H1 (cell line): ENCODE measurements around the gene PCDH9. TPM values are rescaled to one million over a fixed set of nuclear protein-coding genes. Genes with fewer than 3 reads are reported as not detected.

Experiments
- CTCF ChIA-PET: fragments of 300-600 bp; sonication (Branson Sonifier 250); formaldehyde crosslinking; loops from one replicate; lab custom pipeline; 2021; ENCODE audit not compliant: partially characterized antibody; lab: Charles Lee
- POLR2A ChIA-PET: fragments of 300-600 bp; sonication (Branson Sonifier 250); formaldehyde crosslinking; loops from one replicate; lab custom pipeline; 2021; ENCODE audit warnings: inconsistent platforms; ENCODE audit not compliant: partially characterized antibody; lab: Charles Lee
- DNase-seq, 2 experiments: peaks; one replicate each; pipeline versions ENCODE4 v3.0.0 to v3.0.0-alpha.2; 2010 to 2022; ENCODE audit warnings: low spot score in 2 of 2, low read depth in 1 of 2, mixed read lengths in 1 of 2
- FAIRE-seq: peaks from 2 replicates; lab custom pipeline; 2011; peaks lifted over from hg19 to GRCh38; lab: Jason Lieb, UNC
- H2AFZ ChIP-seq: 2 replicates; pipeline ENCODE4 v1.8.1; 2012; ENCODE audit warnings: low read length, inconsistent platforms
- H2AK5ac ChIP-seq: 2 replicates; pipeline ENCODE4 v1.6.1; 2013; ENCODE audit warnings: low read depth, low read length
- H2BK120ac ChIP-seq: replicated peaks from 2 replicates; pipeline ENCODE3; 2013; ENCODE audit warnings: low read depth, low read length, inconsistent platforms
- H2BK12ac ChIP-seq: 2 replicates; pipeline ENCODE4 v1.6.1; 2013; ENCODE audit warnings: low read depth, low read length
- H2BK15ac ChIP-seq: 2 replicates; pipeline ENCODE4 v1.6.1; 2013; ENCODE audit warnings: low read length
- H2BK20ac ChIP-seq: 2 replicates; pipeline ENCODE4 v1.6.1; 2013; ENCODE audit warnings: low read length
- H2BK5ac ChIP-seq: 2 replicates; pipeline ENCODE4 v1.6.1; 2013; ENCODE audit warnings: low read depth, low read length
- H3K14ac ChIP-seq: 2 replicates; pipeline ENCODE4 v1.6.1; 2013; ENCODE audit warnings: inconsistent platforms; ENCODE audit not compliant: insufficient read length
- H3K18ac ChIP-seq: 2 replicates; pipeline ENCODE4 v1.6.1; 2013; ENCODE audit warnings: low read length; ENCODE audit errors: extremely low read depth
- H3K23ac ChIP-seq: 2 replicates; pipeline ENCODE4 v1.6.1; 2013; ENCODE audit warnings: inconsistent platforms; ENCODE audit not compliant: insufficient read length
- H3K23me2 ChIP-seq: 2 replicates; pipeline ENCODE4 v1.6.1; 2013; ENCODE audit warnings: low read depth, low read length
- H3K27ac ChIP-seq: 2 replicates; pipeline ENCODE4 v1.6.1; 2011; ENCODE audit warnings: low read depth, low read length, inconsistent platforms
- H3K27me3 ChIP-seq, 4 experiments: replicated peaks in 1 of 4; 1 replicate in 1 of 4; 2 replicates in 3 of 4; pipeline versions ENCODE4 v1.6.1 to v1.8.1; 2011 to 2013; ENCODE audit warnings: low read length in 3 of 4, mild to moderate bottlenecking in 3 of 4, inconsistent platforms in 2 of 4, mixed read lengths in 2 of 4, moderate library complexity in 1 of 4; ENCODE audit not compliant: control insufficient read depth in 3 of 4, insufficient read depth in 3 of 4; ENCODE audit errors: extremely low read depth in 1 of 4
- H3K36me3 ChIP-seq, 4 experiments: 2 replicates each; pipeline versions ENCODE4 v1.6.1 to v1.8.1; 2011 to 2013; ENCODE audit warnings: mild to moderate bottlenecking in 4 of 4, low read length in 3 of 4, moderate library complexity in 2 of 4, control low read depth in 1 of 4, inconsistent platforms in 1 of 4; ENCODE audit not compliant: insufficient read depth in 4 of 4, control insufficient read depth in 2 of 4
- H3K4ac ChIP-seq: replicated peaks from 2 replicates; pipeline ENCODE3; 2013; ENCODE audit warnings: low read length, low read depth, mixed read lengths, inconsistent platforms; ENCODE audit not compliant: insufficient read length
- H3K4me1 ChIP-seq, 4 experiments: replicated peaks in 1 of 4; 1 replicate in 1 of 4; 2 replicates in 3 of 4; pipeline versions ENCODE4 v1.6.1 to v1.8.1; 2011 to 2013; ENCODE audit warnings: low read length in 3 of 4, inconsistent platforms in 2 of 4, mixed read lengths in 1 of 4; ENCODE audit not compliant: insufficient read depth in 4 of 4, control insufficient read depth in 3 of 4
- H3K4me2 ChIP-seq, 2 experiments: 2 replicates each; pipeline versions ENCODE4 v1.6.1 to v1.8.1; 2011 to 2013; ENCODE audit warnings: low read depth in 2 of 2, low read length in 2 of 2, control low read depth in 1 of 2, inconsistent platforms in 1 of 2, mild to moderate bottlenecking in 1 of 2; ENCODE audit not compliant: insufficient read depth in 1 of 2
- H3K4me3 ChIP-seq, 4 experiments: fragments of 200-600, 300-600 bp in 1 of 4; sonication (generic), shearing (Covaris generic), sonication (Bioruptor Twin) in 1 of 4; 2 replicates each; pipeline versions ENCODE4 v1.5.1 to v1.8.1; 2011 to 2016; ENCODE audit warnings: low read length in 4 of 4, low read depth in 3 of 4, control low read depth in 2 of 4, inconsistent platforms in 2 of 4, mild to moderate bottlenecking in 2 of 4, mixed read lengths in 1 of 4, moderate library complexity in 1 of 4; ENCODE audit not compliant: insufficient read depth in 2 of 4; ENCODE audit errors: extremely low read depth in 1 of 4
- H3K56ac ChIP-seq: replicated peaks from 2 replicates; pipeline ENCODE3; 2013; ENCODE audit warnings: low read depth, mild to moderate bottlenecking, mixed read lengths, low read length, inconsistent platforms; ENCODE audit not compliant: insufficient read length
- H3K79me1 ChIP-seq: 2 replicates; pipeline ENCODE4 v1.6.1; 2013; ENCODE audit warnings: low read depth, low read length, control low read depth
- H3K79me2 ChIP-seq, 2 experiments: 2 replicates each; pipeline versions ENCODE4 v1.6.1 to v1.8.1; 2012 to 2013; ENCODE audit warnings: low read length in 2 of 2, mild to moderate bottlenecking in 2 of 2, inconsistent platforms in 1 of 2; ENCODE audit not compliant: insufficient read depth in 2 of 2, control insufficient read depth in 1 of 2
- H3K9ac ChIP-seq, 4 experiments: replicated peaks in 1 of 4; 1 replicate in 1 of 4; 2 replicates in 3 of 4; pipeline versions ENCODE4 v1.6.1 to v1.8.1; 2011 to 2013; ENCODE audit warnings: low read depth in 3 of 4, low read length in 3 of 4, control low read depth in 2 of 4, mild to moderate bottlenecking in 2 of 4, moderate library complexity in 2 of 4, inconsistent platforms in 1 of 4; ENCODE audit errors: extremely low read depth in 1 of 4
- H3K9me3 ChIP-seq, 2 experiments: 2 replicates each; pipeline versions ENCODE4 v1.6.1 to v1.8.1; 2012 to 2013; ENCODE audit warnings: mild to moderate bottlenecking in 2 of 2, moderate library complexity in 2 of 2, control low read depth in 1 of 2, inconsistent platforms in 1 of 2, low read depth in 1 of 2, low read length in 1 of 2, mixed read lengths in 1 of 2; ENCODE audit not compliant: insufficient read depth in 2 of 2
- H4K20me1 ChIP-seq, 2 experiments: replicated peaks in 1 of 2; 2 replicates each; pipeline versions ENCODE3 to v1.8.1; 2011 to 2013; ENCODE audit warnings: inconsistent platforms in 2 of 2, low read length in 2 of 2, mild to moderate bottlenecking in 1 of 2; ENCODE audit not compliant: insufficient read depth in 2 of 2, control insufficient read depth in 1 of 2
- H4K5ac ChIP-seq: 2 replicates; pipeline ENCODE4 v1.6.1; 2013; ENCODE audit warnings: low read length, low read depth, mixed read lengths, inconsistent platforms; ENCODE audit not compliant: insufficient read length
- H4K8ac ChIP-seq: 2 replicates; pipeline ENCODE4 v1.8.0; 2013; ENCODE audit warnings: mild to moderate bottlenecking, moderate library complexity, low read length, inconsistent platforms; ENCODE audit not compliant: insufficient read depth; ENCODE audit errors: extremely low read depth
- H4K91ac ChIP-seq: replicated peaks from 2 replicates; pipeline ENCODE3; 2013; ENCODE audit warnings: low read length, mixed read lengths, inconsistent platforms; ENCODE audit not compliant: insufficient read length
- ASH2L ChIP-seq: fragments of 200-600, 300-600 bp; sonication (generic); IDR thresholded peaks from one replicate; pipeline ENCODE4 v1.7.1; 2017; ENCODE audit warnings: low read length
- SAP30 ChIP-seq: fragments of 300-600 bp; sonication (generic); IDR thresholded peaks from 2 replicates; pipeline ENCODE4 v1.7.1; 2012; ENCODE audit warnings: low read length, moderate library complexity, mild to moderate bottlenecking, inconsistent platforms; ENCODE audit not compliant: insufficient read depth, insufficient replicate concordance
- WGBS, 2 experiments: shearing (Covaris generic) in 1 of 2; methylation state at CpG; one replicate each; pipeline versions ENCODE4 v1.1.6 to v1.1.7; 2013 to 2015; ENCODE audit warnings: low lambda C conversion rate in 2 of 2, mixed read lengths in 2 of 2, inconsistent platforms in 1 of 2, low coverage in 1 of 2, missing lambda C conversion rate in 1 of 2; ENCODE audit not compliant: insufficient replicate concordance in 2 of 2, insufficient coverage in 1 of 2, insufficient read length in 1 of 2; ENCODE audit errors: extremely low coverage in 1 of 2, missing lambda C conversion rate in 1 of 2; 5-methylcytosine and 5-hydroxymethylcytosine counted together
- polyA plus RNA-seq, 7 experiments: library from polyadenylated mRNA; depleted of rRNA in 3 of 7; stranded (reverse) in 5 of 7; unstranded in 2 of 7; fragments of >200 nt in 5 of 7; fragments of 200-250 nt in 2 of 7; gene quantifications; 1 replicate in 5 of 7; 2 replicates in 1 of 7; 4 replicates in 1 of 7; pipeline versions ENCODE4 v1.2.1 to v1.2.3, GENCODE V29; 2011 to 2013; ENCODE audit warnings: missing spikeins in 2 of 7, mixed read lengths in 2 of 7
- total RNA-seq: library from RNA; stranded (reverse); fragmentation: NEBNext Ultra II Directional; extraction: Animal tissue kit (Norgen Biotek cat#: 25700); gene quantifications from 2 replicates; pipeline ENCODE4 v1.2.1, GENCODE V29; 2021

PCDH9 gene
- total and polyA plus RNA-seq, 2 of the 8 experiments (the other 6 are each of a cell fraction or from before 2014, with no cell fraction given), result 0.12 to 0.60 TPM

- no peaks in the 10 kb centered on the region for H3K9me3 ChIP-seq
- FAIRE-seq, result no peak
- CTCF ChIA-PET, result interaction anchor here (1.0 kb wide), 1 partner anchor 11 kb away, joined by 4 read pairs; no protein-coding TSS in a partner anchor
- no peaks in the 10 kb centered on the region for H3K27me3 ChIP-seq
- no peak overlapping the region for H3K14ac ChIP-seq
- H2AK5ac ChIP-seq, result no peak overlapping the region
- H3K9ac ChIP-seq, result no peak overlapping the region
- H3K4me1 ChIP-seq, result no peaks in the 10 kb centered on the region
- TF ChIP-seq SAP30 (no peak), ASH2L (no peak)
- TF ChIP-seq, all 59 proteins: peak for 0
- Histone ChIP-seq H4K20me1 (no peaks in the 10 kb centered on the region), H3K4me2 (no peak overlapping the region), H3K36me3 (no peaks in the 10 kb centered on the region), H4K91ac (no peak overlapping the region), H3K27ac (no peak overlapping the region), H4K5ac (no peak overlapping the region), H3K23me2 (no peaks in the 10 kb centered on the region; the same call in 1 of the 2 replicates), H3K18ac (no peak overlapping the region), H3K4ac (no peak overlapping the region), H2BK15ac (no peak overlapping the region), H2BK20ac (no peak overlapping the region), H3K4me3 (no peak overlapping the region), H2AFZ (no peak overlapping the region), H2BK12ac (no peak overlapping the region), H3K79me2 (no peaks in the 10 kb centered on the region), H3K56ac (no peak overlapping the region), H4K8ac (no peak overlapping the region), H2BK120ac (no peak overlapping the region), H2BK5ac (no peak overlapping the region), H3K23ac (no peak overlapping the region), H3K79me1 (no peaks in the 10 kb centered on the region)
- POLR2A ChIA-PET, result no interaction called here
- WGBS, 2 experiments, result 78% methylated on average over 2 of the region's 2 CpGs; no CpG with 5 or more reads in 1 of the 2 experiments
- no peak for DNase-seq
These were observed 5.1 kb upstream of the PCDH9 start for GRCh38 chr13:67235265-67235664.
